SKM-1 treated with dmso at 0.1 percent for 144 hours (cell line): Measurements from ENCODE around the gene MAP7.
"Not testable (repeated sequence)": the region's sequence is repeated elsewhere in the genome, so short reads cannot be mapped to it uniquely, and the experiment has no call there.

Source experiments
- DNase-seq: peaks from one replicate; lab custom pipeline; 2025; ENCODE audit not compliant: unreplicated experiment; lab: John Stamatoyannopoulos, UW

The MAP7 gene

GRCh38 chr6:136550330-136551071 lies at the start of gene MAP7:
TSS of gene MAP7 (minus strand) at chr6:136550422. CDS start at chr6:136550408, 14 bp downstream.
- DNase-seq, result no peak

GRCh38 chr6:136599329-136600011 lies 49.2 kb upstream of the MAP7 start:
- no peak for DNase-seq

GRCh38 chr6:136598048-136598447 lies 47.8 kb upstream of the MAP7 start:
- DNase-seq, result no peak

GRCh38 chr6:136594671-136595070 lies 44.4 kb upstream of the MAP7 start:
- no peak for DNase-seq

DNA sequence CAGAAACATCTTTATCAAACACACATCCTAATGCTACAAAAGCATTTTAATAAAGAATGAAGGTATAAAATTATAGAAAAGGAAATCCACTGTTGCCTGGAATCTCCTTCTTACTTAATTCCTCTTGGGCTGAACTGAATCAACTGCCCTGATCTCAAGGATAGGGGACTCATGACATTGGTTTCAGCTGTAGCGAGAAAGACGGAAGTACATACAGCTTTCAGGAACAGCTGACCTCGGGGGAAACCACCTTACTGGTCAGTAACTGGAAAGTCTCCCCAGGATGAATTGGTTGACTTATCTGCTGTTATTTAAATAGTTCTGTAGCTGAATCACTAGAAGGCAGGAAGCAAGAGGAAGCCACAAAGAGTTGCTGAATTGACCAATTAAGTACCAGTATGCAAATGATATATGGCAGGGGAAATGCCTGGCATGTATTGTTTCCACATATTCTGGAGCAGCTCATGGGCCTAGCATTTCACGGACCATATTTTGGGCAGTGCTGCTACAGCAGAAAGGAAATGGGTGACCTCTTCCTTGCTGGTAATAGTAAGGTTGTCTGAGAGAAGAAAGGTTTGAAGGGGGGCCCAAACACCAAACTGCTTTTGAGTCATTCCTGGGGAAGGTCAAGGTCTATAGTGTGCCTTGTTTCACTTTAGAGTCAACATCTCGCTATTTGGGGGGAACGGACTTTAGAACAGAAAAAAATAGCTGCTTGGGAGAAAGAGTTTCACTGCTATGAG lies 43.7 kb upstream of the MAP7 start:
- peak; percentile 29 for DNase-seq

GRCh38 chr6:136592930-136593673 lies 42.9 kb upstream of the MAP7 start:
- DNase-seq, result no peak

- no peak for DNase-seq
These were observed 41.4 kb upstream of the MAP7 start for GRCh38 chr6:136591617-136592016.

DNA sequence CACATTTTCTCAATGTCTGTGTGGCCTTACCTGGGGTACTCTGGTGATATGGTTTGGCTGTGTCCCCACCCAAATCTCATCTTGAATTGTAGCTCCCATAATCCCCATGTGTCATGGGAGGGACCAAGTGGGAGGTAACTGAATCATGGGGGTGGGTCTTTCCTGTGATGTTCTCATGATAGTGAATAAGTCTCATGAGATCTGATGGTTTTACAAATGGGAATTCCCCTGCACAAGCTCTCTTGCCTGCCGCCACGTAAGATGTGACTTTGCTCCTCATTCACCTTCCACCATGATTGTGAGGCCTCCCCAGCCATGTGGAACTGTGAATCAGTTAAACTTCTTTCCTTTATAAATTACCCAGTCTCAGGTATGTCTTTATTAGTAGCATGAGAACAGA lies 40.6 kb upstream of the MAP7 start:
- not testable (repeated sequence) for DNase-seq

GRCh38 chr6:136587527-136587926 lies 37.3 kb upstream of the MAP7 start:
- DNase-seq, result no peak

GRCh38 chr6:136586295-136586694 lies 36.1 kb upstream of the MAP7 start:
- DNase-seq, result no peak

GRCh38 chr6:136585523-136585922 lies 35.3 kb upstream of the MAP7 start:
- not testable (repeated sequence) for DNase-seq

DNA sequence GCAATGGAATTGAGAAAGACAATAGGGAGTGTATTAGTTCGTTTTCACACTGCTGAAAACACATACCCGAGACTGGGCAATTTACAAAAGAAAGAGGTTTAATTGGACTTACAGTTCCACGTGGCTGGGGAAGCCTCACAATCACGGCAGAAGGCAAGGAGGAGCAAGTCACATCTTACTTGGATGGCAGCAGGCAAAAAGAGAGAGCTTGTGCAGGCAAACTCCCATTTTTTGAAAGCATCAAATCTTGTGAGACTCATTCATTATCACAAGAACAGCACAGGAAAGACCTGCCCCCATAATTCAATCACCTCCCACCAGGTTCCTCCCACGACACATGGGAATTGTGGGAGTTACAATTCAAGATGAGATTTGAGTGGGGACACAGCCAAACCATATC lies 34.1 kb upstream of the MAP7 start:
- DNase-seq, result not testable (repeated sequence)

- peak; percentile 9 for DNase-seq
These were observed 32.7 kb upstream of the MAP7 start for GRCh38 chr6:136582711-136583471.

DNA sequence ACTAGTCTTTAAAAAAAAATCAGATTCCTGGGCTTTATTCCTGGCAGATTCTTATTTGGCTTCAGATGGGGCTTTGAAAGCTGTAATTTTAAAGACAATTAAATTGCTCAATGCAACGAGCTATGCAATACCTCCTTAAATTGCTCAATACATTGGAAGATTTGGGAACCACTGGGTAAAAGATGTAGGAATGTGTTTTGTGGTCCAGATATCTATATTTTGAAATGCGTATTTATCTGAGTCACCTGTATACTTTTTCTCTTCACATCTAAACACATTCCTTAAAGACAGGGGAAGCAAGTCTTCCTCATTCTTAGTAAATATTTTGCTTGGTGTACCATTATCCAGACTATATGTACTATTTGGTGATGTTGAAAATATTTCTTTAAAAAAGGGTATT lies 29.6 kb upstream of the MAP7 start:
- no peak for DNase-seq

DNA sequence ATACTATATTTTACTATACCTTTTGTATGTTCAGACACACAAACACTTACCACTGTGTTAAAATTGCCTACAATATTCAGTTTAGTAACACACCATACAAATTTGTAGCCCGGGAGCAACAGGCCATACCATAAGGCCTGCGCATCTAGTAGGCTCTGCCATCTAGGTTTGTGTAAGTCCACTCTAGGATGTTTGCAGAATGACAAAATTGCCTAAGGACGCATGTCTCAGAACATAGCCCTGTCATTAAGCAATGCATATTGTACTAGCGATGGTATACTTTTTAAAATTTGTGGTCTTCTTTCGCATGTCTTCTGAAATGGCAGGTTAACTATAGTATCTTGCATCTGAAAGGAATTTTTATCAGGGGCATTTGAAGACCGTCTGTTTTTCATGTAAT lies 26.6 kb upstream of the MAP7 start:
- no peak for DNase-seq

DNA sequence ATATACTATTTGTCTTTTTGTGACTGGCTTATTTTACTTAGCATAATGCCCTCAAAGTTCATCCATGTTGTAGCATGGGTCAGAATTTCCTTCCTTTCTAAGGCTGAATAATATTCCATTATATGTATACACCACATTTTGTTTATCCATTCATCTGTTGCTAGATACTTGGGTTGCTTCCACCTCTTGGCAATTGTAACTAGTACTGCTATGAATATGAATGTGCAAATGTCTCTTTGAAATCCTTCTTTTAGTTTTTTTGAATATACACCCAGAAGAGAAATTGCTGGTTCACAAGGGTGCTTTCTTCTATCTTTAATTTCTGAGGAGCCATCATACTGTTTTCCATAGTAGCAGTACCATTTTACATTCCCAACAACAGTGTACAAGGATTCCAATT lies 21.3 kb upstream of the MAP7 start:
- no peak for DNase-seq

GRCh38 chr6:136571065-136571464 lies 20.8 kb upstream of the MAP7 start:
- DNase-seq, result no peak

DNA sequence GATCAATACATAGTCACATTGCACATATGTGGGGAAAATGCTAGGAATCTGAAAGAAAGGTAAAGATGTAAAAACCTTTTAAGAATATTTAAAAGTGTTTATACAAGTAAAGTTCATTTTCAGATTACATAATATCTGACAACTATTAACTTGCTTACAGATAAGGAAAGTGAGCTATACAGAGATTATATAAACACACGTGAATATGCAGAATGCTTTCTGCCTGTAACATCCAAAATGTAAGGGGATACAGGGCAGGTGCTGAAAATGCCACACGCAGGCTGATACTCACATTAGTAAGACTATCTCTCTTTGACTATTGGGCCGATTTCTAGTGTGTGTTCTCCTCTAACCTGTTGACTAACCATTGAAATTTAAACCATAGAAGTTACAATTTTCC lies 17.9 kb upstream of the MAP7 start:
- DNase-seq, result no peak

GRCh38 chr6:136567688-136568087 lies 17.5 kb upstream of the MAP7 start:
- no peak for DNase-seq

DNA sequence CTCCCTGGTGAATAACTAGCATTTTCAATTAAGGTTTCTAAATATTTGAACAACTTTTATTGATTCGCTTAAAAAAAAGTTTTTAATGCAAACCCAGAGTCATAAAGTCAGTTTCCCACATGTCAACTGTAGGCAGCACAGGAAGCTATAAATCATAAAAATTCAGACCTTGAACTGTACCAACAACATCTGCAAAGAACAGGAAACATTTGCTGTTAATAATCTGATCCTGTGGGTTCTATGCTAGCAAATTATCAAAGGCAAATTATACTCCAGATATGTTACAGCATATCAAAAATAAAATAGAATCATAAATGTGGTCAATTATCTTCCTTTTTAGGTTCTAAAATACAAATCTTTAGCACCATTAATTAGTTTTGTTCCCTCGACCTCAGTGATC lies 16.6 kb upstream of the MAP7 start:
- DNase-seq, result no peak
